ENCODE results near the gene MAP7.
"Not testable (repeated sequence)": the region's sequence is repeated elsewhere in the genome, so short reads cannot be mapped to it uniquely, and the experiment has no call there.

The MAP7 gene

DNA sequence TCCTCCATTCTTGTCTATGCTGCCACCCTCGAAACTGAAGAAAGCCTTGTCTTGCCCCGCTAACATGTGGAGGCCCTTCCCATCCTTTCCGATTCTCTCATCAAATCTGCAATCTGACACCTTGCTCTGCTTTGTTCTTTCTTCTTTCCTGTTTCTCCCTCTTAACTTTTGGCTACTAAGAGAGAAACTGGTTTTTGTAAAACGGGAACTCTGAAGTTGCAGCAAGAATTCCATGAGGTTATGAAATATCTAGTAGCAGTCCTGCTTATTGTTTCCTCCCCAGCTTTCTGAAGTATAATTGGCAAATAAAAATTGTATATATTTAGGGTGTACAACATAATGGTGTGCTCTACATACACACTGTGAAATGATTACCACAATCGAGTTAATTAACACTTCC lies 80.2 kb downstream of the MAP7 start:
- no peak for DNase-seq (ENCODE audit: low read depth, low spot score)

DNA sequence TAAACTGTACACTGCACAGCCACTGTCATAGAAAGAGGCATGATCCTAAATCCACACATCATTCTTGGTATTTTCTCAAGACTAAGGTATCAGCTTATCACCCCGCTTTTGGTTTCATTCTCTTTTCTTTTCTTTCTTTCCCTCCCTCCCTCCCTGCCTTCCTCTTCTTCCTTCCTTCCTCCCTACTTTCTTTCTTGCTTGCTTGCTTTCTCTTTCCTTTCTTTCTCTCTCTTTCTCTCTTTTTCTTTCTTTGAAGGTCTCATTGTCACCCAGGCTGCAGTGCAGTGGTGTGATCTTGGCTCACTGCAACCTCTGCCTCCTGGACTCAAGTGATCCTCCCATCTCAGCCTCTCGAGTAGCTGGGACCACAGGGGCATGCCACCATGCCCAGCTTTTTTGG lies 81.1 kb downstream of the MAP7 start:
- no peak for DNase-seq (ENCODE audit: low read depth, low spot score)

DNA sequence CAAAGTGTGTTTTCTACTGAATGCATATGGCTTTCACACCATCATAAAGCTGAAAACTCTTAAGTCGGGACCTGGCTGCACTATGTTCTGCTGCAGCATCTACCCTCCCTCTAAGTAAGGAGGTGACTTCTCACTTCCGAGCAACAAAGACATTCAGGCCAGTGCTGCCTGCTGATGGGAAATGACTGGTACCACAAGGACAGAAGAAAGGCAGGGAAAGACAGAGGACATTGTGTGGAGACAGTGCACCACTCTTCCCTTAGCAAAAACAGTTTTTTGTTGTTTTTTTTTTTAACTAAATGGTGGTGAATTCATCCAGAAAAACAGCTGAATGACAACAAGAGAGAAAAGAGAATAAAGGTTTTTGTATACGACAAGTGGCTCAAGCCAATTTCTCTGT lies 81.5 kb downstream of the MAP7 start:
- DNase-seq (ENCODE audit: low read depth, low spot score) = no peak

DNA sequence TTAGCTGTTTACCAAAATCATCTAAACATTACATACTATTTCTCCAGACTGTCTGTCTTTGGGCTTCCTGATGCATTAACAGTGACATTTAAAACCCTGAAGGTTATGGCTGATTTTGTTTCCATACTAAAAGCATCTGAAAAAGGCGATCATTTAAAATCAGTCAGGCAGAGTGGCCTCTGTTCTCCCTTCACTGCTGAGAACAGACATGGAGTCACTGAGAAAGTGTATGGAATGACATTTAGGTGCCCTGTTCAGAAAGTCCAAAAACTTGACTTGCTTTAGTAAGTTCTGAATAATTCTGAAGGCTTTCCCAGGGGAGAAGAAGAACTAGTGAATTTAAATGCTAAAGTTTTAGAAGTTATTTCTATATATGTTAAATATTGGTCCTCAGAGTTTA lies 83.0 kb downstream of the MAP7 start:
- DNase-seq (ENCODE audit: low read depth, low spot score) = no peak

DNA sequence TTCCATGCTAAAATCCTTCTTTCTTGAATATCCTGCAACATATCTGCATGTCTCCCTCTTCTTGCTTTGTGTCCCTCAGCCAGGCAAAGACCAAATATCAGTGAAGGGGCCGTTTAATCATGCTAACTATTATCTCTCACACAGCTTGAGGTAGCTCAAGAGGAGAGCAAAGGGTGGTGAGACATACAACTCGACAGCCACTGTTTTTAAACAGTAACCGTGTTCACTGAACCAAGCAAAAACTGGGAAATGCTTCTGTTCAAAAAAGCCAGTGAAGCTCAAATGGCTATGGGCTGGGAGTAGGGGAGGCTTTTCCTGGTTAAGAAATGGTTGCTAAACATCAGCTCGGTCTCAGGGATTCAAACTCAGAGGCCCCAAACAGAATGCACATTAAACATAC lies 83.4 kb downstream of the MAP7 start:
- DNase-seq (ENCODE audit: low read depth, low spot score) = no peak

DNA sequence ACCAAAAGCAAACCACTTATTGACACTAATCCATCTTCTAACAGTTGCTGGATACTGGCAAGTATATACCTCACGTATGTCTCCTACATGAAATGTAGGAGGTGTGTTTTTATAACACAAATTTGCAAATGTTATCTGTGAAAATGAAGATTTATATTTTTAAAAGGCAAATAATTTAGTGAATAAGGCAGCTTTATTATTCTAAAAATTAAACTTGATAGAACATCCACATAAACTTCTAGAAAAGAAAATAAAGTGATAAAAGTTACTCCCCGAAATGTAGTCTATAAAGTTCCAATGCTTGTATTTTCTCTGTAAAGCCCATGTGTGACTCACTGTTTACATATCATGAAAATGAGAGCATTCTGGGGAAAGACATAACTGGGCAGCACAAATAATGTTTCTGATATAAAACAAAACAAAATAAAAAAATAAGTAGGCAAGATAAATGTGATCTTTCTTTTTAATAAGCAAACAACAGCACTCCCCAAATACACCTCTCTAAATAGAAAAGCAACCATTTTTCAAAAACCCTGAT lies 84.4 kb downstream of the MAP7 start:
- no peak for DNase-seq (ENCODE audit: low read depth, low spot score)

DNA sequence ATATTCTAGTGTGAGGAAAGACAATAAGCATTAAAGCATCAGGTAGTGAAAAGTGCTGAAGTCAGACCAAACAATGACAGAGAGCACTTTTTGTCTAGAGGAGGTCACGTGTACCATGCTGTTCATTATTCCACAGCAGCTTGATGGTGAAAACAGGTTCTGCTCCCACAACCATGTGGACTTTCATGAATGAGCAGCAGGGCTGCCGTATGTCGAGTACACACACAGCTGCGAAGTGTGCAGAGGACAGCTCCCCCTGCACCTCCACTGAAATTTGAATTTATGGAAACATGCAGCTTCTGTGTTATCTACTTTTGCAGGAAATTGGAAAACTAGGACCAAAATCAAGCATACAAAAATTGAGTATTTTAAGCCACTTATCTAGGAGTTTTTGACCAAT lies 85.3 kb downstream of the MAP7 start:
- DNase-seq (ENCODE audit: low read depth, low spot score) = no peak

DNA sequence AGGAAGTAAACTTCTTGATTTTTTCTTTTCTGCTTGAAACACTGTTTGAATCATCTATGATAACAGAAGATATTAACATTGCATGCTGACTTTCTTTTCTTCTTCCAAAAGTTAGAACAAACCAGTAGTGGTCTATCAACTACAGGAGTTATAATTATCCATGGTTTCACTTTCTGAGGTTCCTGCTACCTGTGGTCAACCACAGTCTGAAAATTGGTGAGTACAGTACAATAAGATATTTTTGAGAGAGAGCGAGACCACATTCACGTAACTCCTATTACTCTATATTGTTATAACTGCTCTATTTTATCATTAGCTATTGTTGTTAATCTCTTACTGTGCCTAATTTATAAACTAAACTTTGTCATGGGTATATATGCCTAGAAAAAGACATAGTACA lies 86.1 kb downstream of the MAP7 start:
- no peak for DNase-seq (ENCODE audit: low read depth, low spot score)

DNA sequence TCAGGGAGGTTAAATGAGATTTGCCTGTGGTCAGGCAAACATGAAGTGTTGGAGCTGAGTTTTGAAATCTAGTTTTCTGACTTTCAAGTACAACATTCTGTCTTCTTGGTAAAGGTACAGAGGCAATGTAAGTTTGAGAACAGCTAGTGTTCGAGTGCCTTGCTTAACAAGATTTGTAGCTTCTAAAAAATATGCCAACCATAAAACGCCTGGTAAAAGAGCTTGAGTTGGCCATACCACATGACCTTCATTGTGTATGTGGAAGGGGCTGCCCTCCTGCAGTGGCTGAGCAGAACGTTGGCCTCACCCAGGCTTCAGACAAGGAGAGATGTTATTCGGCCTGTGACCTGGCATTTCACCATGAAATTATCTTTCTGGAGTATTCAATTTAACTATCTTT lies 86.5 kb downstream of the MAP7 start:
- no peak for DNase-seq (ENCODE audit: low read depth, low spot score)

DNA sequence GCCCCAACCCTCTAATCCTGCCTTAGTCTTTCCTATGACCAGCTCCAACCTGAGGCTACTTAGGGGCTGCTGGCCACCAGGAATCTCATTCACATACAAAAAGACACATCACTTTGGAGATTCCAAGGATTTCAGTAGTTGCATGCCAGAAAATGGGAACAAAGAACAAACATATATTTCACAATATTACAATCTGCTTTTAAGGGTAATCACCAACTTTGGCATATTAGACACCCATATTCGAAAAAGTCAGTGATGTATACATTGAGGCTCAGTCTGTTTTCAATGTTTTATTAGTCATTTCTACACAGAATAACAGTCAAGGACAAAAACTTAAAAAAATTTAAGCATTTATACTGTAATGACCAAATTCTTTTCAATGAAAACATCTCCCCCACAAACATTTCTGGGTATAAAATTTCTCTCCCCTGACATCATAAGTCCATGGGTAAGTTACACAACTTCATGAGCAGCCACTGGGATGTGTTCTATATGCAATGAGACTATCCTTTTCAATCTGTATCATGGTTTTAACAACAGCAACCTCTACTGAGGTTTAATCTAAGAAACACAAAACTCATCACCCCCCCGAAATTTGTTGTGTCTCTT lies 103.5 kb downstream of the MAP7 start:
- DNase-seq (ENCODE audit: low read depth, low spot score) = no peak

DNA sequence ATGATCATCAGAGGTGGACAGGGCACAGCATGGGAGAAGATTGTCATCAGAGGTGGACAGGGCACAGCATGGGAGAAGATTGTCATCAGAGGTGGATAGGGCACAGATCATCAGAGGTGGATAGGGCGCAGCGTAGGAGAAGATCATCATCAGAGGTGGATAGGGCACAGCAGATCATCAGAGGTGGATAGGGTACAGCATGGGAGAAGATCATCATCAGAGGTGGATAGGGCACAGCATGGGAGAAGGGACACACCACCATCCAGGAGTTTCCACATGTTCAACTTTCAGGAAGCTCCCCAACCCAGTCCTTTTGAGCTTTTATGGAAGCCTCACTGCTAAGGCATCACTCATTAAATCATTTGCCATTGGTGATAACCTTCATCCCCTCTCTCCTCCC lies 104.1 kb downstream of the MAP7 start:
- DNase-seq (ENCODE audit: low read depth, low spot score) = no peak

DNA sequence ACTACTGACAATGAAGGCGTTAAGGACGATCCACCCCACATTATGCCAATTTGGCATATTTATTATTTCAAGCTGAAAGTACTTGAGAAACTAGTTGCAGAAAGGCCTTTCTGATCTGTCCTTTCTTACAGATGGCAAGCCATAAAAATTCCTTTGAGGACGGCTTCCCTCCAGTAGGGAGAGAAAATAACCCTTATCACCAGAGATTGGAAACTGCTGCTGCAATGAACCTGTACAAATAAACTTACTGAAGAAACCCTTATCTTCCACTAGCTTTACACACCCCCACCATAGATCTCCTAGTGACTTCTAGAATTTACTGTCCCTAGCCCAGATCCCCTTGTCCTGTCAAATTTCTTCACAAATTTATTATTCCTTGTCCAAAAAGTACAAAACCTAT lies 105.2 kb downstream of the MAP7 start:
- no peak for DNase-seq (ENCODE audit: low read depth, low spot score)

DNA sequence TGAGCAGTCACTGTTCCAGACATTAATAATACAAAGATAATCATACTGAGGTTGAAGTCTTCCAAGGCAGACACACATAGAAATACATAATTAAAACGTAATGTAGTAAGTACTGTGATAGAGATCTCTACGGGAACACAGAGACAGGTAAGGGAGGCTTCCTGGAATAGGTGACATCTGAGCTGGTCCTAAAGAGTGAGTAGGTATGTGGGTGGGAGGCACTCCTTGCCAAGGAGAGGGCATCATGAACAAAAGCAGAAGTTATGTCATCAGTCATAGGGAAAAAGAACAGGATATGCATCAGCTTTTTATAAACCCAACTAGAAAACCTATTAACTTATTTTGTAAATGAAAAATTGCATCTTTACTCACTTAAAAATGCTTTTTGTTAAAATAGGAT lies 110.0 kb downstream of the MAP7 start:
- DNase-seq (ENCODE audit: low read depth, low spot score) = no peak

DNA sequence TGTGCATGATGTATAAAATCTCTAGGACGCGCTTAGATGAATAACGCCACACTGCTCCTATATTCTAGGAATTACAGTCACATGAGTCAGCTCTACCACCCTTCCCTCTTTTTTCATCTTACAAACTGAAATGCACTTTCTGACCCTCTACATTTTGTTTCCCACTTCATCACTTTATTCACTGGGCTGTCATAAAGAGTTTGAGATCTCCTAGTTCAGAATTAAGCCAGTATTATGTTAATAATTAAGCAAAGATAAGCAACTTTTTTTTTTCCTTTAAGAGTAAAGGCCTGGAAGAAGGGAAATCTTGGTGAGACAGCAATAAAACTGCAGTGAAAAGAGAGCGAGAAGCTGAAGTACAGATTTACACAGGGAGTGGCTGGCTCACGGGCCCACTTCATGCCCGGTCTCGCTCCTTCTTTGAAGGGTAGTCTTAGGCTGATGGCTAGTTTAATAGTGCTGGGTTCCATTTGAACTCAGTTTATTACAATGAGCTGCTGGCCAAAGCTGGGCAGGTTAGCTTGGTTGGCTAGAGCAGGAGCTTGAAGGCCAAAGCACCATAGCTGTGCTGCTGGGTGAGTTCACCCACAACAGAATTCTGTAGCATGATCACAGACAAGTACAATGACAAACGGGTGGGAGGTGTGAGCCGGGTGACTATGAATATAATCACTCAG lies 110.6 kb downstream of the MAP7 start:
- DNase-seq (ENCODE audit: low read depth, low spot score) = no peak

DNA sequence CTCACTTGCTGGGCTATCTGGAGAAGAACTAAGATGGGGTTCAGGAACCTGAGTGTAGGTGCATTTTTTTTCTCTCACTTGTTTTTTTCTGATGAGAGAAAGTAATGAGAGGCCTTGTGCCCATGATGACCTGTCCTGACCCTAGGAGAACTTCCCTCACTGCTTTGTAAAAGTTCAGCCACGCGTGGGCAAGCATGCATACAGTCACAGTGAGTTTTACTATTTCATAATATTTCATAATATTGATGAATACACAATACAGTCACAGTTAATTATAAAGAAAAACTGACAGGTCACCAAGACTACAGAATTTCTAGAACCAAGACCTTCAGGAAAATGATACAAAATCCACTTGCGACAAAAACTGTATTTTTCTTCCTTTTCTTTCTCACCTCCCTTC lies 111.8 kb downstream of the MAP7 start:
- no peak for DNase-seq (ENCODE audit: low read depth, low spot score)

DNA sequence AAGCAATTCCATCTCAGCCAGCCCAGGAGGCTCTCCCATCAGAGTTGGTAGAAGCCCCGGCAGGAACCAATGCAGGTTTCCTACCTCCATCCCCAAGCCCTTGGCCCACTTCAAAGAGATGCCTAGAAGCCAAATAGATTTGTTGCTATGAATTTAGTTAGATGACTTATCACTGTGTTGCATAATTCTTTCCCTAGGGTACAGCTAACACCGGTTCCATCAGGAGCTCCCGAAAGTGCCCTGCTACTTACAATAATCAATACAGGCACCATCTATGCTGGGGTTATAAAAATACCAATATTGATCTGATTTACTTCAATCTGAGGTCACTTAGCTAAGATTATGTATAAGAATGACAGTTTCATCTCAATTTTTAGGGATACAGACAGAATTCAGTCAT lies 113.0 kb downstream of the MAP7 start:
- no peak for DNase-seq (ENCODE audit: low read depth, low spot score)

DNA sequence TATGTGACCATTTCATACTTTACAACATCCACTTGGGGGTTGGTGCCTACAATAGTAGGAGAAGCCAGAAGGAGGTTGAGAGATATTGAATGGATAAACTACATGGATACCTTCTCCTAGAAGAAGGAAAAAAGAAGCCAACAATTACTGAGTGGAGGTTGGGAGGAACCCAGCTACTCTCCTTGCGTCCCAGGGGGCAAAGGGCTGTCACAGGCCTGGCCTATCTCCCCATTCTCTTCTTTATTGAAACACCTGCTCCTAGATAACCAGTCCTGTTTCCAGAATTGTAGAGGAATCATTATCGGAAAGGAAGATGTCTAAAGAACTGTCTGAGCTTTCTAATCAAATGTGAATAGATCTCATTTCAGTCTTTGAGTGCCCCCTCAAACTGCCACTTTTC lies 115.1 kb downstream of the MAP7 start:
- no peak for DNase-seq (ENCODE audit: low read depth, low spot score)

DNA sequence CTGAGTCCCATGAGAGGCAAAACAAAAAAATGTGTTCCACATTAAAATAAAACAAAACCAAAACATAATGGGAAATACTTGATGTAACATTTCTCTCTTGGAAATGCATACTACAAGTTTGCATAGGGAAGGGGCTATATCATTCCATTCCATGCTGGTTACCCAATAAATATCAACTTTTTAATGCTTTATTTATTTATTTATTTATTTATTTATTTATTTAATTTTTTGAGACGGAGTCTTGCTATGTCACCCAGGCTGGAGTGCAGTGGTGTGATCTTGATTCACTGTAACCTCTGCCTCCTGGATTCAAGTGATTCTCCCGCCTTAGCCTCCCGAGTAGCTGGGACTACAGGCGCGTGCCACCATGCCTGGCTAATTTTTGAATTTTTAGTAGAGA lies 118.9 kb downstream of the MAP7 start:
- DNase-seq (ENCODE audit: low read depth, low spot score) = not testable (repeated sequence)

DNA sequence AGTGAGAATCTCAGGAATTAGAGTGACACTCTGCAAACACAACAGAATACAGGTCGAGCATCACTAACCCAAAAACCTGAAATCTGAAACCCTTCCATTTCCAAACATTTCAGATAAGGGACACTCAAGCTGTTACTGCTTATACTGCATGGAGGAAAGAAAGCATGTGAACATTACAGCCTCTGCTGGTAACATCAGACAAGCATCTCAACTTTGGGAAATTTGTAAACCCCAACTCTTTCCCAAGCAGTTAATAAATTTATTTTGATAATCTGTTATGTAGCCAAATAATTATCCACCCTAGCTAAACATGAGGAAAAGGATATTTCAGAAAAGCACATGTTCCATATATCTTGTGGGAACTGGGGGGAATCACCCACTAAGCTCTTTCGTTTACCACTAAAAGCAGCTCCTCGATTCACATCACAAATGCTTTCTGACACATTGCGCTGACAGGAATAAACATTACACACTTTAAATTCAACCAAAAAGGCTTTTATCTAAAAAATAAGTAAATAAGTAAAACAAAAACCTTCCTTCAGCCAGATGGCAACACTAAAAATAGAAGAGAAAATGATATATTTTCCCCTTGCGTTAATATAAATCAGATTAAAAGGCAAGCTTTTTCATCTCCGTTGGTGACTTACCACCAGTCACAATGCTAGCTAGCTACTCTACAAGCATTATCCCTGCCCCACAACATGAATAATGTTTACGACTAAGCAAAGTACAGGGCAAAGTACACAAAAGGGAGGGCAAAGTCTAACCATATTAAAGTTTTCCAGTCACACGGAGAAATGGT lies 120.8 kb downstream of the MAP7 start:
- DNase-seq (ENCODE audit: low read depth, low spot score) = no peak

DNA sequence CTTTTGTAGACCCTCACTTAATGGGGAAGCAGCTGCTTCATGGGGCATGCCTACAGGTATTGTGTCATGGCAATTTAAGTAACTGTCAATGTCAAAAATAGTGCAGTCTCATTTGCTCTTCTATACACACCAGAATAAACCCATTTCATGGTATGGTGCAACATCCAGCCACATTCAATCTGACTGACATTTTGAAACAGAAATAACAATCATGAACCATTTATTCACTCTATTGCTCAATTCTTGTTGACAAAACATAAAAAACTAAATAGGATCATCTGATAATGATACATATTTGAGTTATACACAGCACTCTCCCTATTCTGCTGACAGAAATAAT lies 122.9 kb downstream of the MAP7 start:
- no peak for DNase-seq (ENCODE audit: low read depth, low spot score)

DNA sequence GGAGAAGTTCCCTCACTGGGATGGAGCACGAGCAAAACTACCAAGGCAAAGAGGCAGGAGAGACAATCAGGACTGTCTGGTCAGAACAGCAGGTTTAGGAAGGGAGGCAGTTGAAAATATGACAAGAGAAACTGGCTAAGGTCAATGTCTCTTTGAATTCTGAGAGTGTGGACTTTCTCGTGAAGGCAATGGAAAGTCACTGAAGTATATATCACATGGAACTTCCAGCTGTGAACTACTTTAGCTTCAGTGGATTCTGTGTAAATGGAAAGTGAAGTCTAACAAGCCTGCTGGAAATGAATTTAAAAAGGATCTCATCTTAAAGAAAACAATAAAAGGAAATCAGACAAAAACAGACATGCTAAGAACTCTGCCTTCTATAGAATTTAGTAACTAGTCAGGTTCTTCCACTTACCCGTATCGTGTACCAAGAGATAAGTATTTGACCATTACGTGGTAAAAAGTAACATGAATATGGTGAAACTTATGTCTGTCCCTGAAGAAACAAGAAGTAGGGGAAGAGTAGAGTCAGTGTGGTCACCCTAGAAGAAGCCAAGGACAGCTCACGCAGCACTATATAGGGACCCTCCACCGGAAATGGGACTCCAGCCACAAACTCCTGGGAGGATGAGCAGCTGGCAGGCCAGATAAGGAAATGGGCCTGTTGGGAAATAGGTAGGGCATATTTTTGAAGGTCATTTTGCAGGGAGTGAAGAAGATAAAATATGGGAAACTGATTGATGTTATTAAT lies 123.4 kb downstream of the MAP7 start:
- no peak for DNase-seq (ENCODE audit: low read depth, low spot score)

DNA sequence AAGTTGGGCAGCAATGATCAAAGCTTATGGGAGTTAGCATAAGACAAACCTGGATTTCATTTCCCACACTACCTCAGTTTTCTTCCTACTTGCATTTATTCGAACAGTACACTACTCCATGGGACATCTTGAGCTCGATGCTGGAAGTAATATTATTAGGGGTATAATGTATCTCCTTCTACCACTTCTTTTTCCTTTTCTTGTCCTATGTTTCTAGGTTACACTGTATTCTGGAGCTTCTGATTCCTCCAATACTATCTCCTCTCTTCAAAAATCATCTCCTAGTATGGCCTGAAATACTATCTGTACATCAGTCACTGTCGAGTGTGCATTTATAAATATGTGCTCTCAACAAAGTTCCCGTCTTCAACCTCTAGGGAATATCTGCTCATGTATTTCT lies 124.4 kb downstream of the MAP7 start:
- DNase-seq (ENCODE audit: low read depth, low spot score) = no peak

Data from iPS DF 19.7 (cell line).